GM12874 (cell line): ENCODE data around the gene XIRP2.

Experiments
- CTCF ChIP-seq: IDR thresholded peaks from 2 replicates; pipeline ENCODE4 v1.5.1; 2011; ENCODE audit warnings: low read depth, mild to moderate bottlenecking, control low read depth, low read length, moderate library complexity; ENCODE audit not compliant: insufficient read depth

The XIRP2 gene

GRCh38 chr2:167192833-167193232 is 304.6 kb downstream of the XIRP2 start:
- no peak for TF ChIP-seq CTCF

GRCh38 chr2:167196461-167197252 is 308.4 kb downstream of the XIRP2 start:
- TF ChIP-seq CTCF = no peak

- TF ChIP-seq CTCF = no peak
Observed at GRCh38 chr2:167198009-167198408, 309.7 kb downstream of the XIRP2 start.

GRCh38 chr2:167198576-167198975 is 310.3 kb downstream of the XIRP2 start:
- TF ChIP-seq CTCF = no peak

GRCh38 chr2:167200019-167200418 is 311.7 kb downstream of the XIRP2 start:
- no peak for TF ChIP-seq CTCF

- no peak for TF ChIP-seq CTCF
Observed at GRCh38 chr2:167209784-167210183, 321.5 kb downstream of the XIRP2 start.

GRCh38 chr2:167212014-167212648 is 323.9 kb downstream of the XIRP2 start:
- peak; percentile 51; the same call in 1 of the 2 replicates for TF ChIP-seq CTCF
